Kidney (tissue), 14 donors: ENCODE measurements around the gene PGBD5. TPM values are rescaled to one million over a fixed set of nuclear protein-coding genes. Genes with fewer than 3 reads are reported as not detected.

ENCODE experiments used
- DNase-seq, 5 donors: peaks; one replicate each; pipeline ENCODE4 v3.0.0-alpha.2; 2013 to 2020
- FAIRE-seq: peaks from 2 replicates; lab custom pipeline; 2012; peaks lifted over from hg19 to GRCh38; lab: Jason Lieb, UNC
- H3K27ac ChIP-seq, 2 donors: one replicate each; pipeline ENCODE4 v1.7.0; 2013; ENCODE audit warnings: low read depth in 2 of 2, low read length in 2 of 2, inconsistent platforms in 1 of 2
- H3K27me3 ChIP-seq: one replicate; pipeline ENCODE4 v1.7.1; 2013; ENCODE audit warnings: low read length, inconsistent platforms; ENCODE audit not compliant: control insufficient read depth, insufficient read depth
- H3K36me3 ChIP-seq, 3 donors: one replicate each; pipeline versions ENCODE4 v1.7.0 to v1.7.1; 2013; ENCODE audit warnings: low read length in 3 of 3, control low read depth in 1 of 3, inconsistent platforms in 1 of 3; ENCODE audit not compliant: insufficient read depth in 3 of 3, control insufficient read depth in 2 of 3
- H3K4me1 ChIP-seq, 3 donors: one replicate each; pipeline versions ENCODE4 v1.7.0 to v1.7.1; 2013; ENCODE audit warnings: low read length in 3 of 3, inconsistent platforms in 1 of 3, low read depth in 1 of 3; ENCODE audit not compliant: control insufficient read depth in 2 of 3, insufficient read depth in 2 of 3
- H3K4me3 ChIP-seq, 3 donors: one replicate each; pipeline versions ENCODE4 v1.7.0 to v1.8.1; 2013; ENCODE audit warnings: low read length in 3 of 3, control low read depth in 1 of 3, inconsistent platforms in 1 of 3
- H3K9ac ChIP-seq, 3 donors: one replicate each; pipeline versions ENCODE4 v1.7.0 to v1.7.1; 2013; ENCODE audit warnings: low read length in 3 of 3, control low read depth in 1 of 3, inconsistent platforms in 1 of 3
- H3K9me3 ChIP-seq, 3 donors: one replicate each; pipeline versions ENCODE4 v1.7.0 to v1.7.1; 2013; ENCODE audit warnings: low read length in 3 of 3, control low read depth in 1 of 3, inconsistent platforms in 1 of 3; ENCODE audit not compliant: control insufficient read depth in 2 of 3, insufficient read depth in 1 of 3
- intact Hi-C: fragments of 100-400 bp; cut with DNase I; formaldehyde crosslinking; loops from one replicate; pipeline ENCODE4 v1.11.1; 2022
- polyA plus RNA-seq: library from polyadenylated mRNA; stranded (reverse); fragments of 350-450 nt; fragmentation: Illumina TruSeq; extraction: RNeasy Lipid Tissue Mini Kit (QIAGEN cat#74804); gene quantifications from one replicate; pipeline ENCODE4 v1.2.3, GENCODE V29; 2014; ENCODE audit warnings: low read depth, low replicate concordance; ENCODE audit not compliant: insufficient read depth
- total RNA-seq: library from RNA; stranded (reverse); fragmentation: NEBNext Ultra II Directional; extraction: Animal tissue kit (Norgen Biotek cat#: 25700); gene quantifications from one replicate; pipeline ENCODE4 v1.2.1, GENCODE V29; 2021
- TF ChIP-seq, protein P1 (sequence below): IDR thresholded peaks from 3 replicates; pipeline ENCODE4 v1.5.1; 2012; ENCODE audit warnings: mild to moderate bottlenecking, moderate library complexity, borderline replicate concordance; ENCODE audit not compliant: insufficient read depth; ENCODE audit errors: extremely low read depth
- donor health status: control.
- donor health status: control.
- donor health status: control.
- donor health status: control.
- donor health status: control.
- donor health status: DM: yes; HTN: yes; CAD: no.
- donor health status: Normal renal cell carcinoma (clear cell type).

PGBD5 gene
- total and polyA plus RNA-seq, 2 donors from 2014 or later = 2.0 to 3.7 TPM

DNA sequence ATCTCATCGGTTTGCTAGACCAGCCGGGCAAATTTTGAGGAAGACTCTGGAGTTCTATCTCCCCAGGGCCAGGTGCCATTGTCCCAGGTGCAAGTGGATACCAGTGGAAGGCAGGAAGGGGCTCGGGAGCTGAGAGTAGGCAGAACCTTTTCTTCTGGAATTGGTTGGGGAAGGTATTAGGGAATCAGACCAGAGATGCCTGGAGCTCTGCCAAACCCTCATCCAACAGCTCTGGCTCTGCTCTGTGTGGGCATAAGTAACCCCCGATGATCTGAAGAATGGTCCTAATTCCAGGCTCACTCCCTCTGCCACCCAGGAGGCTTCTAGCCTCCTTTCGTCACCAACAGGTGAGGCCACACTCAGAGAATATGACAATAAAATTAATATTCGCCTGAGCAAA lies 69.9 kb downstream of the PGBD5 start:
- Histone ChIP-seq H3K27ac (no peak overlapping the region), H3K4me1 (no peaks in the 10 kb centered on the region), H3K27me3 (no peaks in the 10 kb centered on the region), H3K9me3 (no peaks in the 10 kb centered on the region), H3K9ac (no peak overlapping the region), H3K4me3 (no peak overlapping the region), H3K36me3 (no peaks in the 10 kb centered on the region)
- intact Hi-C loops = no loop called here
- TF ChIP-seq, protein P1, sequence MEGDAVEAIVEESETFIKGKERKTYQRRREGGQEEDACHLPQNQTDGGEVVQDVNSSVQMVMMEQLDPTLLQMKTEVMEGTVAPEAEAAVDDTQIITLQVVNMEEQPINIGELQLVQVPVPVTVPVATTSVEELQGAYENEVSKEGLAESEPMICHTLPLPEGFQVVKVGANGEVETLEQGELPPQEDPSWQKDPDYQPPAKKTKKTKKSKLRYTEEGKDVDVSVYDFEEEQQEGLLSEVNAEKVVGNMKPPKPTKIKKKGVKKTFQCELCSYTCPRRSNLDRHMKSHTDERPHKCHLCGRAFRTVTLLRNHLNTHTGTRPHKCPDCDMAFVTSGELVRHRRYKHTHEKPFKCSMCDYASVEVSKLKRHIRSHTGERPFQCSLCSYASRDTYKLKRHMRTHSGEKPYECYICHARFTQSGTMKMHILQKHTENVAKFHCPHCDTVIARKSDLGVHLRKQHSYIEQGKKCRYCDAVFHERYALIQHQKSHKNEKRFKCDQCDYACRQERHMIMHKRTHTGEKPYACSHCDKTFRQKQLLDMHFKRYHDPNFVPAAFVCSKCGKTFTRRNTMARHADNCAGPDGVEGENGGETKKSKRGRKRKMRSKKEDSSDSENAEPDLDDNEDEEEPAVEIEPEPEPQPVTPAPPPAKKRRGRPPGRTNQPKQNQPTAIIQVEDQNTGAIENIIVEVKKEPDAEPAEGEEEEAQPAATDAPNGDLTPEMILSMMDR = no peak
- FAIRE-seq (no peak), DNase-seq (no peak)

DNA sequence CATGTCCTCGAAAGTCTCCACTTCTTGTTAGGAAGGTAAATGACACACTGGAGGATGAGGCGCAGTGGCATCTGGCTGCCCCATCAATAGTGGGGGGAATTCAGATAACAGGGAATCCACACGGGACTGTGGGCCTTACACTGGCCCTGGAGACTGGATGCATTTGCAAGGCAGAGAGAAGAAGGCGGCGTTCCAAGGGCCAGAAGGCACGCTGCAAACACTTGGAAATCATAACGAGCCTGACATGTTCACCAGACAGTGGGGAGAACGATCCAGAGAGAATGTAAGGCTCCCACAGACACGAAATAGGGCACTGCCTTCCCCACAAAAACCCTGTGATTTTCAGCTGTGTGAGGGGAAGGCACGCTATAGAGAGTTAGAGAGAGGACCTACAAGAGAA lies 70.5 kb downstream of the PGBD5 start:
- H3K4me3 ChIP-seq = no peak overlapping the region
- no peaks in the 10 kb centered on the region for H3K9me3 ChIP-seq
- H3K36me3 ChIP-seq = no peaks in the 10 kb centered on the region
- H3K9ac ChIP-seq = no peak overlapping the region
- no peak overlapping the region for H3K27ac ChIP-seq
- DNase-seq = no peak
- no peak for FAIRE-seq
- H3K4me1 ChIP-seq = no peaks in the 10 kb centered on the region
- no peaks in the 10 kb centered on the region for H3K27me3 ChIP-seq
- TF ChIP-seq, protein P1 = no peak
- intact Hi-C loops = no loop called here

DNA sequence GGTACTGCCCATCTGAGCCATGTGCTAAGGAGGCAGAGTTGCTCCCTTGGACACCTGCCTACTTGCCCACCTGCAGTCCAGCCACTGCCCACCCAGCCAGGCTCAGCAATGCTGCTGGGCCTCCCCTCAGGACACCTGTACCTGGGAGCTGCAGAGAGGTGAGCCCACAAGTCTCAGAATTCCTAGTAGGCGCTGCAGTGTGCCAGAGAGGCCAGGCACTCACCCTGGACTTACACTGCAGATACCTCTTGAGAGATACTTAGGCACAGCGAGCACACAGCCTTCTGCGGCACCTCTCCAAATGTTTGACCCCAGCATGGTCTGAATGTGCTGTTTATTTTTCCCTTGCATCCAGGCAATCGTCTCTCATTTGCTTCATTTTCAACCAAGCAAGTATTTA lies 71.0 kb downstream of the PGBD5 start:
- no peaks in the 10 kb centered on the region for H3K4me1 ChIP-seq
- TF ChIP-seq, protein P1 = no peak
- H3K36me3 ChIP-seq = no peaks in the 10 kb centered on the region
- H3K9ac ChIP-seq = no peak overlapping the region
- H3K27me3 ChIP-seq = no peaks in the 10 kb centered on the region
- H3K4me3 ChIP-seq = no peak overlapping the region
- no peak for FAIRE-seq
- no peak for DNase-seq
- no peaks in the 10 kb centered on the region for H3K9me3 ChIP-seq
- no peak overlapping the region for H3K27ac ChIP-seq
- intact Hi-C loops = no loop called here

DNA sequence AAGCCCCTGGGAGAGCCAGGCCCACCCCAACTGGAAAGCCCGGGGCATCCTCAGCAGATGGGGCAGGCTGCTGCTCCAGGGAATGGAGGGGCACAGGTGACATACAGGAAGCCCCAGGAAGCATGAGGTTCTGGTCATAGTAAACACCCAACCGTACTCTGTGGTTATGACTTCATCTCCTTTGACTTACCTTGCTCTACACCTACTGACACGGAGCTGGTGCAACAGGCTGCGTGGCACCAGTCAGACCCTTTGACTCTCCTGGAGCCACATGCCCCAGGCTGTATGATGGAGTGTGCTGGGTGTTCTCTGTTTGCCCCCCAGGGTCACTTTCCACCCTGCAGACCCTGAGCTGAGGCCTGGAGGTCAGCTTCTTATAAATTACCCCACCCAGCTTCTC lies 72.1 kb downstream of the PGBD5 start:
- TF ChIP-seq, protein P1 = no peak

More for the DNA sequence above, 72.1 kb downstream of the PGBD5 start:
- no peaks in the 10 kb centered on the region for H3K9me3 ChIP-seq
- H3K4me3 ChIP-seq = no peak overlapping the region
- no peaks in the 10 kb centered on the region for H3K4me1 ChIP-seq
- no peak for FAIRE-seq
- H3K36me3 ChIP-seq = no peaks in the 10 kb centered on the region
- intact Hi-C loops = no loop called here
- no peak for DNase-seq
- no peak overlapping the region for H3K9ac ChIP-seq
- H3K27me3 ChIP-seq = no peaks in the 10 kb centered on the region
- H3K27ac ChIP-seq = no peak overlapping the region
